ENCODE measurements around the gene DAZAP1.
A peak's percentile ranks its signal among the peaks of the same experiment; 100 is the strongest.

DAZAP1 gene

DNA sequence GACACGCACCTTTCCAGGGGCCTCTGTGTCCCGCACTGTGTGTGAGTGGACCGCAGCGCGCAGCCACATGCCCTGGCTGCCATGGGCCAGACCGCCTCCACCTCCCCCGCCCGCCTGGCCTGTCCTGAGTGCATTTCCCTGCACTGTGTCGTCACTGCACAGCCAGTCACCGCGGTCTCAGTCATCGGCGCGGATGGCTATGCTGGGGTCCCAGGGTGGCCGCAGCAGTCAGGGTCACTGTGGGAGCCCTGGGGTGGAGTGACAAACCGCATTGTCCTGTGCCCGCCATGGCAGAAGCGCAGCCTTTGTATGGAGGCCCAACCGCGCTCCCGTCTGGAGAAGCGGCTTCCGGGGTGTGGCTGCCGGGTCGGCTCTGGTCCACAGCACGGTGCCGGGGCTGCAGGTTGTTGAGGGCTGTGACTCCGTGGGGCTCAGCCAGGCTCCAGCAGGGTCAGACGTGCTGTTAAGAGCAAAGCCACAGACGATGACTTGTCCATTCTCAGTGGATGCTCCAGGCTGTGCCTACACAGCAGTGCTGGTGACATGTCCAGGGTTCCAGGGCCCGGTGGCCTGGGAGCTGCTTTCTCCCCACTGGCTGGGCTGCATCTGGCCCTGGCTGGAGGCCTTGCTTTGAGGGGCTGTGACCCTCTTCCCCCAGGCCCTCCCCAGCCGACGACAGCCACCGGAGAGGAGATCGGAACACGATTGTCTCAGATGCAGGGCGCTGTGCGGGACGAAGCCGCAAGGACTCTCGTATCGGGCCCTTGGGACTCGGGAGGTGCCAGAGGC lies 30.0 kb upstream of the DAZAP1 start:
- no peak for DNase-seq

DNA sequence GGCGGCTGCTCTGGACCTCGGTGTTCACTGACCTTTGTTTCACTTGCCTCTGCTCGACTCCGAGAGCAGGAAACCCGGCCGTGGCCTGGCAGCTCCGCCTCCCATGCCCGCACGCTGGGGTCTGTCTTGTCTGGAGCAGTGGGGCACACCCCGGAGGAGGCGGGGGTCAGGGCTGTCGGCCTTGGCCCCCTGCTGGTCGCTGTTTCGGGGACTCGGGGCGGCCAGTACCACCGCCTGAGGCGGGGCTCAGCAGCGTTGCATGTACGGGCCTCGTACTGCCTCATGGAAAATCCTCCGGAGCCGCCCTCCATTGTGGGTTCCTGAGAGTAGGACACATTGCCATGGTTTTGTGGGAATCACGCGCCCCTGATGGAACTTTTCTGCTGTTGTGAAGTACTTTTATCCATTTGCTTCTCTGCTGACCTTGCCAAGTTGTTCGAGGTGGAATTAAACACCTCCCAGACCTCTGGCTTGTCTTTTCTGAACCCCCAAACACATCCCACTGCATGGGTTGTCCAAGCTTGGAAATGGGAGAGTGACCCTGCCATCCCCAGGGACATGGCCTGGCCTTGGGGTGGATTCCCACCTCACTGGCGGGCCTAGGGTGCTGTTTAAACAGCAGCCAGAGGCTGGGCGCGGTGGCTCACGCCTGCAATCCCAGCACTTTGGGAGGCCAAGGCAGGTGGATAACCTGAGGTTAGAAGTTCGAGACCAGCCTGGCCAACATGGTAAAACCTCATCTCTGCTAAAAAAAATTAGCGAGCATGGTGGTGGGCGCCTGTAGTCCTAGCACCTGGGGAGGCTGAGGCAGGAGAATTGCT lies 29.2 kb upstream of the DAZAP1 start:
- DNase-seq: no peak

DNA sequence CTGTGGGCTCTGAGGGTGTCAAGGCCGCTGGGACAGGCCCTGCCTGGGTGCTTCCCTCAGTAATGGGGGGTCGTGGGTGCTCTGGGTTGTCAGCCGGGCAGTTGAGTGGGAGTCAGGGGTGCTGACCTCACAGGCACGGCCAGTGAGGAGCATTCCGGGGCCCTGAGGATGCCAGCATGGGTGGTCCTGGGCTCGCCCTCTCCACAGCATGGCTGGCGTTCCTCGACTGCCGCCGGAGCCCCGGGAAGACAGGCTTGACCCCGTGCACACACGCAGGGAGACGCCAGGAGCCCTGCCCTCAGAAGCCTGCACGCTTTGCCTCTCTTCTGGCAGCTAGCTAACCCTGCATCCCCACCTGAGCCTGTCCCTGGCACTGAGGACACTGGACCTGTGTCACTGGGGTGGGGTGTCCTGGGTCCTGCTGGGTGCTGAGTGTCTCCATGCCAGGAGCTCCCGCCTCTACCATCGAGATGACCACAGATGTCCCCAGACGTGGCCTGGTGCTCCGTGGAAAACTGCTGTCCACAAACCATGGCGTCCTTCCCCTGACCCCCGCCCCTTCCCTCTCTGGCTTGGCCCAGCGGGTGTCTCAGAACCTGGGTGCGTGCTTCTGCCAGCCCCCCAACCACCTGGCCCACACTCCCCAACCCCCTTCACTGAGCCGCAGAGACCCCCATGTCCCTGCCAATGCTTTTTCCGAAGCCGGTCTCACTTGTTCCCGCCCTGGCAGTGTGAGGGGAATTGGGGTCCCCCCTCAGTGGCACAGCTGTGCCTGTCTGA lies 28.1 kb upstream of the DAZAP1 start:
- DNase-seq: no peak

DNA sequence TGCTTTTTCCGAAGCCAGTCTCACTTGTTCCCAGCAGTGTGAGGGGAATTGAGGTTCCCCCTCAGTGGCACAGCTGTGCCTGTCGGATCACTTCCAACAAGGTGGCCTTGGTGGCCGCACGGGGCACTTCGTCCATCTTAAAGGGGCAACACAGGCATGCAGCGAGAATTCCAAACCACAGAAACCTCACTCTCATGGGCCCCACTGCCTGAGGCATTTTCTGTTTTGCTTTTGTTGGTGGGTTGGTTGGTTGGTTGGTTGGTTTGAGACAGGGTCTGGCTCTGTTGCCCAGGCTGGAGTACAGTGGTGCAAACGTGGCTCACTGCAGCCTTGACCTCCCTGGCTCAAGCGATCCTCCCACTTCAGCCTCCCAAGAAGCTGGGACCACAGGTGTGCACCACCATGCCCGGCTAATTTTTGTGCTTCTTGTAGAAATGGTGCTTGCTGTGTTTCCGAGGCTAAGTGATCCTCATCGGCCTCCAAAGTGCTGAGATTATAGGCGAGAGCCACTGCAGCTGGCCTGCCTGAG lies 27.4 kb upstream of the DAZAP1 start:
- DNase-seq: no peak

DNA sequence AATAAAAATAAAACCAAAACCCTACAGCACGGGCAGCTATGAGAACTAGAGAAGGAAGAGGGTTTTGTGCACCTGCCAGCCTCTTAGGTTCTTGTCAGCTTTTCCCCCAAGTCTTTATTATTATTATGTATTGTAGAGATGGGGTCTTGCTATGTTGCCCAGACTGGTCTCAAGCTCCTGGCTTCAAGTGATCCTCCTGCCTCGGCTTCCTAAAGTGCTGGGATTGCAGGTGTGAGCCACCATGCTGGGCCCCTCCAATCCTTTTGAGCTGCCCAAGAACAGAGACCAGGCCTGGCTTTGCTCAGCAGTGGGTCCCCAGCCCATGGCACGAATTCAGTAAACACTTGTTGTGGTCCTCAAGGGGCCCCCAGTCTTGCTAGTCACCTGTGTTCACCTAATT lies 25.1 kb upstream of the DAZAP1 start:
- no peak for DNase-seq

DNA sequence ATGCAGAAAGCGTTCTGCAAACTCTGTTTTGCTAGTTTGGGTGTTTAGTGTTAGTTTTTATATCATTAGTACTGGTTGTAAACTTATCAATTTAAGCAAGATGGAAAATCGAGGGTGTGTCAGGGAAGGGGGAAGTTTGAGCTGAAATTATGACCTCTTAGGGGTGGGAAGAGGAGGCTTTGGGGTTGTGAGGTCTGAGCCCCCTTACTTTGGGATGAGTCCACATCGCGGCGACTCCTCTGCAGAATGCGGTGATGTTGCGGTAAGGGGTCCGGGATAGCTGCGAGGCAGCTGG lies 24.4 kb upstream of the DAZAP1 start:
- peak; percentile 77 for DNase-seq

DNA sequence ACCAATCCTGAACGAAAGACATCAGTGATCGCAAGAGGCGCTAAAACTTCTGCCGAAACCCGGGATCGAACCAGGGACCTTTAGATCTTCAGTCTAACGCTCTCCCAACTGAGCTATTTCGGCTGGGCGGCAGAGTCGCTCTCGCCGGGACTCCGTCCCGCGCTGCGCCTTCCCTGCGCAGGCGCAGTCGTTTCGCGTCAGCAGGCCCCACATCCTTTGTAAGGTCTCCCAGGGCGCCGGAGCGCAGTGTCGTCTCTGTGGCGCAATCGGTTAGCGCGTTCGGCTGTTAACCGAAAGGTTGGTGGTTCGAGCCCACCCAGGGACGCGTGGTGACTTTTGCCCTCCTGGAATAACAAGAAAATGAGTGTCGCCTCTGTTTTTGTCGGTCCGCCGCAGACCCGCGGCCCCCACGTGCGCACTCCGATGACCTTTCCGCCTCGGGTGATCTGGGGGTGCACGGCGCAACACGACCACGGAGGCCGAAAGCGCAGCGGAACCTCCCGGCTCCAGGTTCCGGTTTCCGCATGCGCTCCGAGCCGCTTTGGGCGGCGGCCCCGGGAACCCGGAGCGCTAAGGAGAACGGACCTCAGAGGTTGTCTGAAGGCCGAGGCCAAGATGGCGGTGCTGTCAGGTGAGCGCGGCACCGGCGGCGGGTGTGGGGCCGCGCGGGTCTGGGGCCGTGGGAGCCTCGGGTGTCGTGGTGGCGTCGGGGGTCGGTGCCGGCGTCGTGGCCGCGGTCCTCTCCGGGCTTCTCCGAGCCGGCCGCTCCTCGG lies 23.9 kb upstream of the DAZAP1 start, which contains the start of gene NDUFS7:
NDUFS7 (plus strand) TSS at position 596 of the 773 bp plus-strand sequence; CDS start at position 616, 20 bp downstream.
- peak; percentile 81 for DNase-seq

DNA sequence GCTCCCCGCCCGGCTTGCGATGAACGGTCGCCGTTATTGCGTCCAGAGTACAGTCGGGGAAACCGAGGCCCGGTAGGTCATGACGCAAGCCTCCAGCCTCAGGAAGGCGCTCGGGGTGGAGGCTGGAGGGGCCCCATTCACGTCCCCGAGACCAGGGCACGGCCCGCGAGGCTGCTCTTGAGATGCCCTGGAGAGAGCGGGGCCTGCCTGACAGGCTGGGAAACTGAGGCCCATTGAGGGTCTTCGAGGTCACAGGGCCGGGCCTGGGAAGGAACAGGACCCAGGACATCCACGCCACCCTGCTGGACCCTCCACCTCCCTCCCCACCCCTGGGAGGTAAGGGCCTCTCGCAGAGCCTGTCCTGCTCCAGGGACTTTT lies 23.3 kb upstream of the DAZAP1 start:
- no peak for DNase-seq

DNA sequence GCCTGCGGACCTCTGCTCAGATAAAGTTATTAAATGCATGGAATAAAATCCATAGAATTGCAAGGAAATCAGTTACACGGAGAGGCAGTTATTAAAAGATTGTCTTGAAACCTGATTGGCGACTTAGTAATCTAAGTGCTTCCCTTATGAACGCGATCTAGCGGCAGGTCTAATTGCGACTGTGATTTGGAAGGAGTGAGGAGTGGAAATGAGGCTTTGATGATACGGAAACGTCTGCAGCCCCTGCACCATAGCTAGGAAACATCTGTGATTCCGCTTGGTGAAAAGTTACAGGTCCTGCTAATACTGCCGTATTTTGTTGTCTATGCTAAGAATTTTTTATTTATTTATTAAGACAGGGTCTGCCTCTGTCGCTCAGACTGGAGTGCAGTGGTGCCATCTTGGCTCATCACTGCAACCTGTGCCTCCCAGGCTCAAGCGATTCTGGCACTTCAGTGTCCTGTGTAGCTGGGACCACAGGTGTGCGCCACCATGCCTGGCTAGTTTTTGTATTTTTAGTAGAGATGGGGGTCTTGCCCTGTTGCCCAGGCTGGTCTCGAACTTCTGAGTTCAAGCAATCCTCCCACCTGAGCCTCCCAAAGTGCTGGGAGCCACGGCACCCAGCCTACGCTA lies 22.8 kb upstream of the DAZAP1 start:
- DNase-seq: no peak

DNA sequence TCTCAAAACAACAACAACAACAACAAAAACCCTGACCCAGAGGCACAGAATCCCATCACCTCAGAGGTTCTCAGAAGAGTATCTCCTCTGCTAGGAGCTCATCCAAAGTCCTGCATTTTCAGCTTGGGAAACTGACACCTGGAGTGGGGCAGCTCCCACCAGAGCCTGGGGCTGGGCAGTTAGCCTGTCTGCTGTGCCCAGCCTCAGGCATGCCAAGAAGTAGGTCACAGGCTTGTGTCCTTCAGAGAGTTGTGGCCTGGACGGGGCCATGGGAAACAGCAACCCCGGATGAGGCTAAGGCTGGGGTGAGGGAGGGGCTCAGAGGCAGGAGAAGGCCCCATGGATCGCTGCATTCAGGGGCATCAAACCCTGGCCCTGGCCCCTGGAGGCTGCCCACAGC lies 21.6 kb upstream of the DAZAP1 start:
- DNase-seq: no peak

DNA sequence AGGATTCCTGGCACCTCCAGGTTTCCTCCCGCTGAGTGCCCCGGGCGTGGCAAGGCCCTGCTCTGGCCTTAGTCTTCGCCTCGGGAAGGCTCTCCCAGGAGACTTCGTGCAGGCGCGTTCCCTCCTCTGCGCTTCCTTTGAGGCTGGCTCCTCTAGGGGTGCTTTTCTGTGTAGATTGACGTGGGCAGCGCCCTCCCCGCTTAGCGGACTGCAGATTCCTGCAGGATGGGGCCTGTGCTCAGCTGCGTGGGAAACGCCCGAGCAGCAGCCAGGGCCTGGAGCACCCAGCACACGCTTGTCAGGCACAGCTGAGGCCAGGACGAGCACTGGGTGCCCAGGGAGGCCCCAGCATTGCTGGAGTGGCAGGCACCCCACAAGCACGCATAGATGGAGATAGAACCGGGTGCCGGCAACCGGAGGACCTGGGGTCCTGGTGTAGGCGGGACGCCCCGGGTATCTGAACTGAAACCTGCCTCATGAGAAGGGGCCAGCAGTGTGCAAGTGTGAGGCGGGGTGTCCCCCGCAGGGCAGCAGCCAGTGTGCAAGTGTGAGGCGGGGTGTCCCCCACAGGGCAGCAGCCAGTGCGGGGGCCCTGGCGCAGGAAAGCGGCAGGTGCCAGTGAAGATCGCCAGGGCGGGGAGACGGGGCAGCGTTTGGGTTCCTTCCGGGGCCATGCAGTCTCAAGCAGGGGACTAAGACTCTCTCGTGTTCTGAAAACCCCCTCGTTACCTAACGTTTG lies 20.3 kb upstream of the DAZAP1 start:
- DNase-seq: no peak

DNA sequence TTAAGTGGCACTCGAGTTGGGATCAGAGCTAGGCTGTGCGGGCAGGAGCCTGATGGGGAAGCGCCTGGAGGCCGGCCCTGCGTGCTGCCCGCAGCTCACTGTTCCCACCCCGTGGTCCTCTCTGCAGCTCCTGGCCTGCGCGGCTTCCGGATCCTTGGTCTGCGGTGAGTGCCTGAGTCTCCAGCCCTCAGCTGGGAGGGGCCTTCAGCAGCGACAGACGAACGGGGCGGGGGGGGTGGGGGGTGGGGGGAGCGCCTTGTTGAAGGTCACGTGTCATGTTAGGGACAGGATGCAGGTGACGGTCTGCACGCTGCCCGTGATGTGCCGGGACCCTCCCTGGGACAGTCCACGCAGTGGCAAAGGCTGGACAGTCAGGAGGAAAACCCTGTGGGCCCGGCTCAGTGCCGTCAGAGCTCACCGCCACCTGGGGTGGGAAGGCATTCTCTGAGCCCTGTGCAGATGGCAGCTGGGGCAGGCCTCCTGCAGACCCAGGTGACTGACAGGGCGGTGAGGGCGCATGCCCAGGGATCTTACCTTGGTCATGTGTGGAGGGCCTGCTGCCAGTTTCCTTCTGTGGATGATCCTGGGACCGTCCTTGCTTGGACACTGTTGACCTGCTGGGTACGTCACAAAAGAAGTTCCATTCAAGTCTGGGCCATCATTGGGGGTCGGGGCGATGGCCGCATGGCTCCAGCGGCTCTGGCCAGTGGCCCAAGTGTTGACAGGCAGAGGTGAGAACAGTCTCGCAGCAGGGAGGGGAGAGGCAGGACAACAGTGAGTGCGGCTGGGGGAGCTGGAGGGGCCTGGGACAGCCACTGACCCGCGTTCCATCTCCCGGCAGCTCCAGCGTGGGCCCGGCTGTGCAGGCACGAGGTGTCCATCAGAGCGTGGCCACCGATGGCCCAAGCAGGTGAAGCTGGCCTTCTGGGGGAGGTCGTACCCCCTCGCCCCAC lies 19.4 kb upstream of the DAZAP1 start:
- no peak for DNase-seq

DNA sequence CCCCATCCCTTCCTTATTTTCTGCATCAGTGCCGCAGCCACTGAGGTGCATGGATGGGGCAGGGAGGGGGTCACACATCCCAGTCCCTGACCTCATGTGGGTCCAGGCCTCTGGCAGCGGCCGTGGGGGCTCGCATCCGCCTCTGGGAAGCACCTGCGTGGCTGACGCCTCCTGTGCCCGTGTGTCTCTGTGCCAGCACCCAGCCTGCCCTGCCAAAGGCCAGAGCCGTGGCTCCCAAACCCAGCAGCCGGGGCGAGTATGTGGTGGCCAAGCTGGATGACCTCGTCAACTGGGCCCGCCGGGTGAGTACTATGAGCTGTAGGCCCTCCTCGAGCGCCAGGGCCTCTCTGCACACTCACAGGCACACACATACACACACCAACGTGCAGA lies 18.8 kb upstream of the DAZAP1 start:
- DNase-seq: no peak

DNA sequence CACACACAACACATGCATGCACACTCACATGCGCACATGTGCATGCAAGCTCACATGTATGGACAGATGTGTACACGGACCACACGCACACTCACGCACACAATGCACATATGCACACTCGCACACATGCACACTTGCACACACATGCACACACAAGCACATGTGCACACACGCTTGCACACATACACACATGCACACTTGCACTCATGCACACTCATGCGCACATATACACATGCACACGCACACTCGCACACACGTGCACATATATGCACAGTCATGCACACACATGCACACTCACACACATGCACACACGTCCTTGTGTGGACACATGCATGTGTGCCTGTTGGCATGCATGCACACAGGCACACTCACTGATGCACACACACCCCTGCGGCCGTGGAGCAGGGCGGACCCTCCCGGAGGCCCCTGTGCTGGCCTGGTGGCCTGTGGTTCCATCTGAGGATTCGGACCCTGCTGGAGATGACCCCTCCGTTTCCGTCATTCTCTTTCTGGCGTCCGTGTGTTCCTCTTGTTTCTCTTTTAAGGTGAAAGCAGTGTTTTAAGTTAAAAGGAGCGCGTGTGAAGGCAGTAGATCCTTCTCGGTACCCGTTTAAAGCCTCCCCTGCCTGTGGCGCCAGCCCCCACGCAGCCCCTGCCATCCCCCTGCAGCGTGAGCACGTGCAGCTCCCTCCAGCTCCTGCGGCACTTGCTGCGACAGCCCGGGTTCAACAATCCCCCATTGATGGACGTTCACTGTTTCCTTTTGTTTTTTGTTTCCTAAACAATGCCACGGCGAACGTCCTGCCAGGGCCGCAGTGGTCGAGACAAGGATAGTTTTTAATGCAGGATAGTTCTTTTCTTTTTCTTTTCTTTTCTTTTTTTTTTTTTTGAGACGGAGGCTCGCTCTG lies 18.1 kb upstream of the DAZAP1 start:
- no peak for DNase-seq

DNA sequence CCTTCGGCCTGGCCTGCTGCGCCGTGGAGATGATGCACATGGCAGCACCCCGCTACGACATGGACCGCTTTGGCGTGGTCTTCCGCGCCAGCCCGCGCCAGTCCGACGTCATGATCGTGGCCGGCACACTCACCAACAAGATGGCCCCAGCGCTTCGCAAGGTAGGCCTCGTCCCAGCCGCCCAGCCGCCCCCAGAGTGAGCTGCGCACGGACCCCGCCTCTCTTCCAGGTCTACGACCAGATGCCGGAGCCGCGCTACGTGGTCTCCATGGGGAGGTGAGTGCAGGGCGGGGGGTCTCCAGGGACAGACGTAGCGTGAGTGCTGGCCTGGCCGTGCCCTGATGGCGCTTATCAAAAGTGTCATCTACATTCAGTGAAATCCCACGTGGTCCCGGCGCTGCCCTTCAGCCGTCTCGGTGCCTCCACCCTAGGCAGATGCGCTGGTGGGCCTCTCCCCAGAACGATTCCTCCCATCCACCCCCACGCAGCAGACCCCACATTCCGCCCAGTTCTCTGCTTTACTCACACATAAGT lies 16.4 kb upstream of the DAZAP1 start:
- DNase-seq: no peak

DNA sequence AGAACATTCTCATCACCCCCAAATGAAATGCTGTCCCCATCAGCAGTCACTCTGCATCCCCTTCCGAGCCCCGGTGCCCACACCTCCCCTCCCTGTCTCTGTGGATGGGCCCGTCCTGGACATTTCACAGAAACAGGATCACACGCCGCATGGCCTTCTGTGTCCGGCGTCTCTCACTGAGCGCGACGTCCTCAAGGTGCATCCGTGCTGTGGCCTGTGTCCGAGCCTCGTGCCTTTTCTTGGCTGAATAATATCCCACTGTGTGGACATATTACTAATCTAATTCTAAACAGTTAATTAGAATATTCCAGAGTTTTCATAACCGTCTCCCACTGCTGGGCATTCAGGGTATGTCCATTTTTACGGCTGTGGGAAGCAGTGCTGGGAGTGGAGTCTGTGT lies 15.0 kb upstream of the DAZAP1 start:
- no peak for DNase-seq

DNA sequence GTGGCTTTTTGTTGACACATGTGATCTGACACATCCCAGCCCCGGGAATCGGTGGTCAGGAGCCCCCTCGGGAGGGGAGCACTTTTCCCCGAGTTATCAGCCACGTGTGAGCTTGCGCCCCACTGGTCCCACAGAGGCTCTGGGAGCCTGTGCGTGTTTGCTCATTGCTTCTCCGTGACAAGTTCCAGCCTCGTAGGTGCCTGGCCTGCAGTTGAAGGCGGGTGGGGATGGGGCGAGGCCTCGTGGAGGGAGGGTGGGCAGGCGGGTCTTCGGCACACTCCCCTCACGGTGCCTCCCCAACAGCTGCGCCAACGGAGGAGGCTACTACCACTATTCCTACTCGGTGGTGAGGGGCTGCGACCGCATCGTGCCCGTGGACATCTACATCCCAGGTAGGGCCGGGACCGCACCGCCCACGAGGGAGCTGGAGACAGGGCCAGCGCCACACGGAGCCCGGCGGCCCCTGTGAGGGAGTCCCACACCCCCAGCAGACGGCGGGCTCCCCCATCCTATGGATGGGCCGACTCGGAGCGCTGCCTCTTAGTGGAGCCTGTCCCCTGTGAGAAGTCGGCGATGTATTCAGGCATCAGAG lies 14.4 kb upstream of the DAZAP1 start:
- no peak for DNase-seq

DNA sequence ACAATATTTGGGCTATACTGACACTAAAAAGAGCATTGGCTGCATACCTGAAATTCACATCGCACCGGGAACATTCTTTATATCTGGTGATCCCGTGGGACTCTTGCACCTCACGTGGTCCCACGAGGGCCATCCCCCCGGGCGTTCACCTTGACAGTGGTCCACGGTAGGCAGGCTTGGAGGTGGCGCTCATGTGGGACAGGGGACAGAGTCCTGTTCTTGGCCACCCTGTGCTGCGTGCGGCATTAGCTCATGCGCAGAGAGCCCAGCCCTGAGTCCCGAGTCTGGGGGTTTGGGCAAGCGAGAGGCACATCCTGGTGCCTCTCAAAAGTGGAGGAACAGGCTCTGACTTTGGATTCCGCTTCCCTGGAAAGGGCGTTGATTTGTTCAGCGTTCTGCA lies 13.5 kb upstream of the DAZAP1 start:
- no peak for DNase-seq
